HepG2 (cell line): Measurements from ENCODE around the gene ZSWIM5. TPM values are rescaled to one million over a fixed set of nuclear protein-coding genes. Genes with fewer than 3 reads are reported as not detected.

Experiments used
- ELF1 ChIP-seq: sonication (generic); formaldehyde crosslinking; IDR thresholded peaks from 2 replicates; pipeline ENCODE4 v1.4.0; 2020; ENCODE audit warnings: missing genetic modification reagents
- IKZF4 ChIP-seq: sonication (generic); formaldehyde crosslinking; IDR thresholded peaks from 2 replicates; pipeline ENCODE4 v1.5.1; 2020; ENCODE audit warnings: borderline replicate concordance, mild to moderate bottlenecking, low read depth, missing genetic modification reagents; ENCODE audit errors: not compliant biosample characterization
- KDM2A ChIP-seq: sonication (generic); formaldehyde crosslinking; IDR thresholded peaks from 2 replicates; pipeline ENCODE4 v1.4.0; 2020; ENCODE audit warnings: low read depth, missing genetic modification reagents, borderline replicate concordance
- MTF1 ChIP-seq: sonication (generic); formaldehyde crosslinking; IDR thresholded peaks from 2 replicates; pipeline ENCODE4 v1.5.0; 2020; ENCODE audit warnings: missing genetic modification reagents
- RNF2 ChIP-seq: fragments of 450-650 bp; conservative IDR thresholded peaks from 2 replicates; pipeline ENCODE4 v1.6.1; 2016; ENCODE audit warnings: low read depth
- SOX6 ChIP-seq, 2 experiments: fragments of 450-650 bp in 1 of 2; sonication (generic) in 1 of 2; formaldehyde crosslinking in 1 of 2; IDR thresholded peaks; 2 replicates each; pipeline versions ENCODE4 v1.4.0 to v1.6.1; 2017 to 2020; ENCODE audit warnings: antibody characterized with exemption in 1 of 2, mild to moderate bottlenecking in 1 of 2, missing genetic modification reagents in 1 of 2
- SSRP1 ChIP-seq: IDR thresholded peaks from 2 replicates; pipeline ENCODE4 v1.6.1; 2016; ENCODE audit warnings: control low read depth
- TFDP2 ChIP-seq: sonication (generic); formaldehyde crosslinking; IDR thresholded peaks from 2 replicates; pipeline ENCODE4 v1.4.0; 2020; ENCODE audit warnings: missing genetic modification reagents
- THRA ChIP-seq: sonication (generic); formaldehyde crosslinking; IDR thresholded peaks from 2 replicates; pipeline ENCODE4 v1.4.0; 2020; ENCODE audit warnings: missing genetic modification reagents, borderline replicate concordance
- ZBTB14 ChIP-seq: sonication (generic); formaldehyde crosslinking; IDR thresholded peaks from 2 replicates; pipeline ENCODE4 v1.4.0; 2020; ENCODE audit warnings: missing genetic modification reagents
- ZBTB21 ChIP-seq: sonication (generic); formaldehyde crosslinking; IDR thresholded peaks from 2 replicates; pipeline ENCODE4 v1.4.0; 2020; ENCODE audit warnings: missing genetic modification reagents
- ZBTB34 ChIP-seq: sonication (generic); formaldehyde crosslinking; IDR thresholded peaks from 2 replicates; pipeline ENCODE4 v1.8.0; 2022; ENCODE audit warnings: mild to moderate bottlenecking, missing genetic modification reagents
- ZFP82 ChIP-seq: sonication (generic); formaldehyde crosslinking; IDR thresholded peaks from 2 replicates; pipeline ENCODE4 v1.5.1; 2020; ENCODE audit warnings: mild to moderate bottlenecking, missing genetic modification reagents, borderline replicate concordance
- ZGPAT ChIP-seq: IDR thresholded peaks from 2 replicates; pipeline ENCODE4 v1.6.1; 2016; ENCODE audit warnings: mild to moderate bottlenecking
- ZNF225 ChIP-seq: sonication (generic); formaldehyde crosslinking; IDR thresholded peaks from 2 replicates; pipeline ENCODE4 v1.4.0; 2020; ENCODE audit warnings: mild to moderate bottlenecking, missing genetic modification reagents
- ZNF451 ChIP-seq: sonication (generic); formaldehyde crosslinking; IDR thresholded peaks from 2 replicates; pipeline ENCODE4 v1.5.0; 2020; ENCODE audit warnings: mild to moderate bottlenecking, missing genetic modification reagents
- polyA plus RNA-seq, 8 experiments: library from polyadenylated mRNA; depleted of rRNA in 3 of 8; stranded (reverse) in 7 of 8; unstranded in 1 of 8; fragments of >200 nt; fragmentation: Illumina TruSeq in 4 of 8; extraction: Trizol in 4 of 8; gene quantifications; 2 replicates each; pipeline versions ENCODE4 v1.2.1 to v1.2.3, GENCODE V29; 2011 to 2016; ENCODE audit warnings: low read depth in 4 of 8, missing spikeins in 1 of 8, mixed read lengths in 1 of 8; ENCODE audit not compliant: insufficient read depth in 1 of 8
- total RNA-seq, 5 experiments: library from RNA; depleted of rRNA; stranded (reverse); fragments of >200 nt; fragmentation: Illumina TruSeq; extraction: Trizol; gene quantifications; 2 replicates each; pipeline ENCODE4 v1.2.3, GENCODE V29; 2016; ENCODE audit warnings: low read depth in 1 of 5
- TF ChIP-seq, protein P1 (sequence below), 2 experiments: sonication (generic) in 1 of 2; formaldehyde crosslinking in 1 of 2; IDR thresholded peaks; 2 replicates each; pipeline versions ENCODE4 v1.4.0 to v1.6.1; 2018 to 2020; ENCODE audit warnings: missing genetic modification reagents in 2 of 2, borderline replicate concordance in 1 of 2, low read depth in 1 of 2, mild to moderate bottlenecking in 1 of 2, missing biosample characterization in 1 of 2

The ZSWIM5 gene
- total and polyA plus RNA-seq, 2 of the 13 experiments (the other 11 are each of a cell fraction or from before 2014, with no cell fraction given): 11.0 to 20.6 TPM

DNA sequence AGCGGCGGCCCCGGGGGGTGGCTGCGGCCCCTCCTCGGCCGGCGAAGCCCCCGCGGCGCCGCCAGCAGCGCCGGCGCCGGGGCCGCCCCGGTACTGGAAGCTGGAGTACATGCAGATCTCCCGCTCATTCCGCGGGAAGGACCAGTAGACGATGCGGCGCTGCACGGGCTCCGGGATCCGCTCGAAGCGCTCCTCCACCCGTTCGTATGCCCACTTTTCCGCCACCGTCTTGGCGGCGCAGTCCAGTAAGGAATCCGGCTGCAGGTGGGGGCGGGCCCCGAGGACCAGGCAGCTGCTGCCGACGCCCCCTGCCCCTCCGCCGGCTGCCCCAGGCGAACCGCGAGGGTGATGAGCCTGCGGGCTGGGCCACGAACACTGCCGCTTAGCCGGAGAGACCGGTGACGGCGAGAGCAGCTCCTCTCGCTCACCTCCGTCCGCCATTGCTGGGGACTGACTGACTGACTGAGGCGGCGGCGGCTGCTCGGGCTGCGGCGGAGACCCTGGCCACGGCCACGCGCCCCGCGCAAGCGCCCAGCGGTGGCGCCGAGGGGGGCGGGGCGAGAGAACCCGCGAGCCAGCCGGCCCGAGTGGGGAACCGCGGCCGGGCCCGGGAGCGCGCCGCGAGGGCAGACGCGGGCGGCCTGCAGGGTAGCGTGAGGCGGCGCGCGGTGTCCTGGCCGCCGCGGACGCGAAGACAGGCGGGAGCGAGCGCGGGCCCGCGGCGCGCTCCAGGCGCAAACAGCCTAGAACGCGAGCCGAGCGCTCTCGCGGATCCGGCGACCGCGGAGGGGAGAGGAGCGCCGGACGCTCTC lies at the start of gene ZSWIM5 (continued):
- TF ChIP-seq ZGPAT (peak; percentile 56; the same call in 1 of the 2 replicates), IKZF4 (no peak), SOX6 (IDR thresholded peaks at IDR 0.05) (no peak), SOX6 (CRISPR knock-in tag; IDR thresholded peaks at IDR 0.05) (peak; percentile 34; the same call in 1 of the 2 replicates), ELF1 (CRISPR knock-in tag) (peak; percentile 23; the same call in 1 of the 2 replicates), ZBTB34 (CRISPR knock-in tag) (no peak), THRA (no peak), KDM2A (peak; percentile 79; the same call in 1 of the 2 replicates), TFDP2 (CRISPR knock-in tag) (peak; percentile 36; the same call in 1 of the 2 replicates), RNF2 (0 out of 2 replicates have a peak, but pooled peaks have one; percentile 21), ZBTB14 (peak; percentile 92), SSRP1 (CRISPR knock-in tag) (no peak), ZFP82 (CRISPR knock-in tag) (no peak), MTF1 (CRISPR knock-in tag) (no peak), ZBTB21 (CRISPR knock-in tag) (no peak), ZNF225 (CRISPR knock-in tag) (peak; percentile 88), ZNF451 (CRISPR knock-in tag) (0 out of 2 replicates have a peak, but pooled peaks have one; percentile 29)
- TF ChIP-seq, protein P1, sequence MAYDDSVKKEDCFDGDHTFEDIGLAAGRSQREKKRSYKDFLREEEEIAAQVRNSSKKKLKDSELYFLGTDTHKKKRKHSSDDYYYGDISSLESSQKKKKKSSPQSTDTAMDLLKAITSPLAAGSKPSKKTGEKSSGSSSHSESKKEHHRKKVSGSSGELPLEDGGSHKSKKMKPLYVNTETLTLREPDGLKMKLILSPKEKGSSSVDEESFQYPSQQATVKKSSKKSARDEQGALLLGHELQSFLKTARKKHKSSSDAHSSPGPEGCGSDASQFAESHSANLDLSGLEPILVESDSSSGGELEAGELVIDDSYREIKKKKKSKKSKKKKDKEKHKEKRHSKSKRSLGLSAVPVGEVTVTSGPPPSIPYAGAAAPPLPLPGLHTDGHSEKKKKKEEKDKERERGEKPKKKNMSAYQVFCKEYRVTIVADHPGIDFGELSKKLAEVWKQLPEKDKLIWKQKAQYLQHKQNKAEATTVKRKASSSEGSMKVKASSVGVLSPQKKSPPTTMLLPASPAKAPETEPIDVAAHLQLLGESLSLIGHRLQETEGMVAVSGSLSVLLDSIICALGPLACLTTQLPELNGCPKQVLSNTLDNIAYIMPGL (CRISPR knock-in tag; IDR thresholded peaks at IDR 0.05; ENCODE audit: borderline replicate concordance in 1 of 2, low read depth in 1 of 2): peak in 1 of 2 experiments; percentile 31; a peak in 1 of 4 replicates
